ENCODE results near the gene SIMC1.

Gene SIMC1

GRCh38 chr5:176365351-176366231 is 127.4 kb downstream of the SIMC1 start, which contains the start of gene ARL10:
Gene ARL10, plus strand, starts transcription at chr5:176365487. Its CDS starts 77 bp downstream, at chr5:176365564.
- peak; percentile 52 for DNase-seq

- no peak for DNase-seq
These were observed 128.1 kb downstream of the SIMC1 start for GRCh38 chr5:176366232-176366894.

- no peak for DNase-seq
These were observed 130.5 kb downstream of the SIMC1 start for GRCh38 chr5:176368726-176369125.

- DNase-seq: no peak
These were observed 131.9 kb downstream of the SIMC1 start for GRCh38 chr5:176369934-176370711.

- no peak for DNase-seq
These were observed 133.7 kb downstream of the SIMC1 start for GRCh38 chr5:176371621-176372539.

- DNase-seq: no peak
These were observed 135.0 kb downstream of the SIMC1 start for GRCh38 chr5:176373100-176373818.

GRCh38 chr5:176379881-176380280 is 141.7 kb downstream of the SIMC1 start:
- no peak for DNase-seq

GRCh38 chr5:176381423-176381822 is 143.2 kb downstream of the SIMC1 start:
- no peak for DNase-seq

- DNase-seq: no peak
These were observed 143.8 kb downstream of the SIMC1 start for GRCh38 chr5:176381979-176382378.

- no peak for DNase-seq
These were observed 144.5 kb downstream of the SIMC1 start for GRCh38 chr5:176382721-176383120.

GRCh38 chr5:176383248-176383905 is 145.2 kb downstream of the SIMC1 start:
- DNase-seq: no peak

GRCh38 chr5:176383961-176384360 is 145.7 kb downstream of the SIMC1 start:
- DNase-seq: no peak

GRCh38 chr5:176384366-176384930 is 146.2 kb downstream of the SIMC1 start:
- no peak for DNase-seq

GRCh38 chr5:176384991-176385390 is 146.8 kb downstream of the SIMC1 start:
- no peak for DNase-seq

- DNase-seq: no peak
These were observed 148.3 kb downstream of the SIMC1 start for GRCh38 chr5:176386491-176386890.

GRCh38 chr5:176387384-176387925 is 149.2 kb downstream of the SIMC1 start:
- DNase-seq: no peak

- DNase-seq: no peak
These were observed 149.8 kb downstream of the SIMC1 start for GRCh38 chr5:176388003-176388443.

- DNase-seq: peak; percentile 99
These were observed 150.4 kb downstream of the SIMC1 start, which contains the start of the genes HIGD2A and NOP16 for GRCh38 chr5:176388444-176389134. Gene HIGD2A, plus strand, starts transcription at chr5:176388751. Its CDS starts 69 bp downstream, at chr5:176388820. Gene NOP16, minus strand, starts transcription at chr5:176388598. Its CDS starts 59 bp downstream, at chr5:176388539.
